SU-DHL-6 (cell line): Measurements from ENCODE around the gene RAB43.
"Not testable (repeated sequence)": the region's sequence is repeated elsewhere in the genome, so short reads cannot be mapped to it uniquely, and the experiment has no call there.

ENCODE experiments used
- H2AFZ ChIP-seq: fragments of 200-600 bp; sonication (generic); 2 replicates; pipeline ENCODE4 v1.6.1; 2014; ENCODE audit warnings: low read depth, mild to moderate bottlenecking, moderate library complexity, mixed read lengths, antibody characterized with exemption, low read length; ENCODE audit not compliant: severe bottlenecking
- H3F3A ChIP-seq: fragments of 200-600 bp; shearing (Covaris generic); 2 replicates; pipeline ENCODE4 v1.6.0; 2016; ENCODE audit warnings: antibody characterized with exemption, mild to moderate bottlenecking; ENCODE audit not compliant: insufficient read depth
- H3K27ac ChIP-seq: fragments of 200-600 bp; sonication (generic); 2 replicates; pipeline ENCODE4 v1.5.1; 2016; ENCODE audit warnings: low read depth, mild to moderate bottlenecking, low read length, moderate library complexity, mixed read lengths
- H3K27me3 ChIP-seq: fragments of 200-600 bp; sonication (generic), shearing (Covaris generic); 2 replicates; pipeline ENCODE4 v1.6.0; 2014; ENCODE audit warnings: mild to moderate bottlenecking, low read length
- H3K36me3 ChIP-seq: fragments of 200-600 bp; sonication (generic); 2 replicates; pipeline ENCODE4 v1.6.1; 2014; ENCODE audit warnings: mild to moderate bottlenecking, low read length, mixed read lengths
- H3K4me2 ChIP-seq: fragments of 300-600, 200-600 bp; shearing (Covaris generic), sonication (generic); 2 replicates; pipeline ENCODE4 v1.6.0; 2014; ENCODE audit warnings: low read length, low read depth, mild to moderate bottlenecking; ENCODE audit not compliant: poor library complexity, severe bottlenecking
- H3K4me3 ChIP-seq: fragments of 200-600 bp; sonication (generic); 2 replicates; pipeline ENCODE4 v1.5.1; 2014; ENCODE audit warnings: antibody characterized with exemption, low read length, mild to moderate bottlenecking, mixed read lengths; ENCODE audit not compliant: insufficient read depth, poor library complexity, severe bottlenecking
- H3K79me2 ChIP-seq: fragments of 200-600 bp; sonication (generic); 2 replicates; pipeline ENCODE4 v1.6.1; 2014; ENCODE audit warnings: mild to moderate bottlenecking, low read length, moderate library complexity; ENCODE audit not compliant: insufficient read depth
- H3K9ac ChIP-seq: fragments of 200-600 bp; sonication (generic); 2 replicates; pipeline ENCODE4 v1.7.0; 2014; ENCODE audit warnings: mild to moderate bottlenecking, low read length
- H3K9me2 ChIP-seq: fragments of 200-600 bp; sonication (generic); replicated peaks from 2 replicates; pipeline ENCODE4 v1.6.1; 2014; ENCODE audit warnings: low read length; ENCODE audit not compliant: insufficient read depth
- H3K9me3 ChIP-seq: fragments of 200-600 bp; sonication (generic); 2 replicates; pipeline ENCODE4 v1.6.1; 2014; ENCODE audit warnings: low read length, mixed read lengths; ENCODE audit not compliant: insufficient read depth
- H4K20me1 ChIP-seq: fragments of 200-600 bp; sonication (generic); 2 replicates; pipeline ENCODE4 v1.6.1; 2014; ENCODE audit warnings: low read depth, mild to moderate bottlenecking, antibody characterized with exemption, low read length, moderate library complexity, mixed read lengths
- CTCF ChIP-seq: fragments of 200-600 bp; sonication (generic); IDR thresholded peaks from one replicate; pipeline ENCODE4 v1.5.1; 2017; ENCODE audit warnings: antibody characterized with exemption, mild to moderate bottlenecking, low read length, moderate library complexity; ENCODE audit not compliant: insufficient read depth, poor library complexity, severe bottlenecking
- EZH2phosphoT487 ChIP-seq: fragments of 200-600 bp; sonication (generic), shearing (Covaris generic); conservative IDR thresholded peaks from 2 replicates; pipeline ENCODE4 v1.6.1; 2018; ENCODE audit warnings: mild to moderate bottlenecking, antibody characterized with exemption, low read length, moderate library complexity, mixed read lengths

RAB43 gene

DNA sequence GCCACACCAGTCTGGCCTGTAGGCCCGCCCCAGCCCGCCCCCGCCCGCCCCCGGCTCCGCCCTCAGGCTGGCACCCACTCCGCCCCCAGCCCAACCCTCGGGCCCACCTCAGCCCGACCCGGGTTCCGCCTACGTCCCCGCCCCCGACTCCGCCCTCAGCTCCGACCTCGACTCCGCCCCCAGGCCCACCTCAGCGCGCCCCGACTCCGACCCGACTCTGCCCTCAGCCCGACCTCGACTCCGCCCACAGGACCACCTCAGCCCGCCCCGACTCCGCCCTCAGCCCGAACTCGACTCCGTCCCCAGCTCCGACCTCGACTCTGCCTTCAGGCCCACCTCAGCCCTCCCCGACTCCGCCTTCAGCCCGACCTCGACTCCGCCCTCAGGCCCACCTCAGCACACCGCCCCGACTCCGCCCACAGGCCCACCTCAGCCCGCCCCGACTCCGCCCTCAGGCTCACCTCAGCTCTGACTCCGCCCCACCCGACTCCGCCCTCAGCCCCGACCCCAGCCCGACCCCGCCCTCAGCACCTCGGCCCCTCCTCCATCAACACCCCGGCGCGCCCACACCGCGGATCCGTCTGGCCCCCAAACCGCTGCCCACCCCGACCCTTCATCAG, at the start of gene RAB43:
TSS of gene RAB43 (minus strand) at position 13 of the 620 bp plus-strand sequence. CDS start 315 bp downstream, outside the sequence.
- H3F3A ChIP-seq: peaks cover 11% of the 10 kb centered on the region
- peak within 1 kb of the TSS; percentile 54 for H3K4me3 ChIP-seq
- no peak within 1 kb of the TSS for H3K27ac ChIP-seq
- H2AFZ ChIP-seq: peak within 1 kb of the TSS; percentile 63
- peak within 1 kb of the TSS; percentile 28 for H3K9ac ChIP-seq
- no peaks in the 10 kb centered on the region for H3K27me3 ChIP-seq
- TF ChIP-seq EZH2phosphoT487: no peak
- no peak for TF ChIP-seq CTCF
- peak within 1 kb of the TSS; percentile 52 for H3K4me2 ChIP-seq
- no peaks in the 10 kb centered on the region for H3K9me2 ChIP-seq
- no peaks in the 10 kb centered on the region for H3K9me3 ChIP-seq
- H3K79me2 ChIP-seq: no peaks in the 10 kb centered on the region
- H4K20me1 ChIP-seq: no peaks in the 10 kb centered on the region
- H3K36me3 ChIP-seq: no peaks in the 10 kb centered on the region

DNA sequence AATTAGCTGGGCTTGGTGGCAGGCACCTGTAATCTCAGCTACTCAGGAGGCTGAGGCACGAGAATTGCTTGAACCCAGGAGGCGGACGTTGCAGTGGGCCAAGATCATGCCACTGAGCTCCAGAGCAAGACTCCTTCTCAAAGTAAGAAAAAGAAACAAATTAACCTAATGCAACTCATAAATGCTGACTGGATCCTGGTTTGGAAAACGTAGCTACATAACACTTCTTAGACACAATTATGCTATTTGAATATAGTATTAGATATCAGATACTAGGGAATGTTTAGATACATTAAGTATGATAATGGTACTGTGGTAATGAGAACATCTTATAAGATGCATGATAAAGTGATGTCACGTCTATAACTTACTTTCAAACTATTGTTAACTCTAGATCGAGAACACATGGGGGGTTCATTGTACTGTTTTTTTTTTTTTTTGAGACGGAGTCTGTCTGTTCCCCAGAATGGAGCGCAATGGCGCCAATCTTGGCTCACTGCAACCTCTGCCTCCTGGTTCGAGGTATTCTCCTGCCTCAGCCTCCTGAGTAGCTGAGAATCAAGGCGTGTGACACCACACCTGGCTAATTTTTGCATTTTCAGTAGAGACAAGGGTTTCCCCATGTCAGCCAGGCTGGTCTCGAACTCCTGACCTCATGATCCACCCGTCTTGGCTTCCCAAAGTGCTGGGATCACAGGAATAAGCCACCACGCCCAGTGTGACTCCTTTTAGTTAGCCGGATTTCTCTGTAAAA, 45.2 kb upstream of the RAB43 start:
- Histone ChIP-seq H2AFZ (no peak overlapping the region), H3F3A (peaks cover 67% of the 10 kb centered on the region), H3K4me2 (no peak overlapping the region), H3K9ac (no peak overlapping the region), H3K4me3 (no peak overlapping the region), H3K9me3 (no peaks in the 10 kb centered on the region), H3K27ac (no peak overlapping the region), H3K79me2 (peaks cover 25% of the 10 kb centered on the region), H3K36me3 (peaks cover 43% of the 10 kb centered on the region), H3K9me2 (no peaks in the 10 kb centered on the region), H3K27me3 (no peaks in the 10 kb centered on the region), H4K20me1 (peaks cover 22% of the 10 kb centered on the region)
- no peak for TF ChIP-seq CTCF
- TF ChIP-seq EZH2phosphoT487: no peak

- H3K9me3 ChIP-seq, H3K4me3 ChIP-seq, H3K27ac ChIP-seq, H3K9ac ChIP-seq, H2AFZ ChIP-seq, H3K4me2 ChIP-seq, H3K9me2 ChIP-seq, H3K27me3 ChIP-seq: not testable (repeated sequence)
- peaks cover 32% of the 10 kb centered on the region for H3K36me3 ChIP-seq
- peaks cover 68% of the 10 kb centered on the region for H3F3A ChIP-seq
- peaks cover 14% of the 10 kb centered on the region for H3K79me2 ChIP-seq
- peaks cover 12% of the 10 kb centered on the region for H4K20me1 ChIP-seq
These were observed 44.0 kb upstream of the RAB43 start for GRCh38 chr3:129165594-129165993.

DNA sequence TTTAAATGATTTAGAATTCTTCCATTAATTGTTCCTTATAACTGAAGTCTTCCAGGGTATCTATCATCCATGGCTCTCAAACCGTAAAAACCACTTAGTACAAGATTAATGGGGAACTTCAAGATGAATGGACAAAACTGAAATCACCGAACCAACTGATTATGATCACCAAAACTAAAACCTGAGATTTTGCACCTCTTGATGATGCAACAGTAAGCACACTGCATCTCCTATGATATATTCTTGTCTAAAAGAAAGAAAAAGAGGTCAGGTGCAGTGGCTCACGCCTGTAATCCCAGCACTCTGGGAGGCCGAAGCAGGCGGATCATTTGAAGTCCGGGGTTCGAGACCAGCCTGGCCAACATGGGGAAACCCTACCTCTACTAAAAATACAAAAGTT, 42.9 kb upstream of the RAB43 start:
- H3F3A ChIP-seq: peaks cover 58% of the 10 kb centered on the region
- H3K27ac ChIP-seq: no peak overlapping the region
- H3K36me3 ChIP-seq: peaks cover 21% of the 10 kb centered on the region

More for the DNA sequence above, 42.9 kb upstream of the RAB43 start:
- no peak overlapping the region for H2AFZ ChIP-seq
- no peak overlapping the region for H3K4me3 ChIP-seq
- H3K4me2 ChIP-seq: no peak overlapping the region
- no peaks in the 10 kb centered on the region for H3K9me3 ChIP-seq
- peaks cover 14% of the 10 kb centered on the region for H3K79me2 ChIP-seq
- no peak overlapping the region for H3K9ac ChIP-seq
- H3K27me3 ChIP-seq: no peaks in the 10 kb centered on the region
- H3K9me2 ChIP-seq: no peaks in the 10 kb centered on the region
- no peak for TF ChIP-seq EZH2phosphoT487
- no peak for TF ChIP-seq CTCF
- peaks cover 7% of the 10 kb centered on the region; the same call in 1 of the 2 replicates for H4K20me1 ChIP-seq
